ENCODE measurements around the gene CIROP.
A peak's percentile ranks its signal among the peaks of the same experiment; 100 is the strongest.

Gene CIROP

DNA sequence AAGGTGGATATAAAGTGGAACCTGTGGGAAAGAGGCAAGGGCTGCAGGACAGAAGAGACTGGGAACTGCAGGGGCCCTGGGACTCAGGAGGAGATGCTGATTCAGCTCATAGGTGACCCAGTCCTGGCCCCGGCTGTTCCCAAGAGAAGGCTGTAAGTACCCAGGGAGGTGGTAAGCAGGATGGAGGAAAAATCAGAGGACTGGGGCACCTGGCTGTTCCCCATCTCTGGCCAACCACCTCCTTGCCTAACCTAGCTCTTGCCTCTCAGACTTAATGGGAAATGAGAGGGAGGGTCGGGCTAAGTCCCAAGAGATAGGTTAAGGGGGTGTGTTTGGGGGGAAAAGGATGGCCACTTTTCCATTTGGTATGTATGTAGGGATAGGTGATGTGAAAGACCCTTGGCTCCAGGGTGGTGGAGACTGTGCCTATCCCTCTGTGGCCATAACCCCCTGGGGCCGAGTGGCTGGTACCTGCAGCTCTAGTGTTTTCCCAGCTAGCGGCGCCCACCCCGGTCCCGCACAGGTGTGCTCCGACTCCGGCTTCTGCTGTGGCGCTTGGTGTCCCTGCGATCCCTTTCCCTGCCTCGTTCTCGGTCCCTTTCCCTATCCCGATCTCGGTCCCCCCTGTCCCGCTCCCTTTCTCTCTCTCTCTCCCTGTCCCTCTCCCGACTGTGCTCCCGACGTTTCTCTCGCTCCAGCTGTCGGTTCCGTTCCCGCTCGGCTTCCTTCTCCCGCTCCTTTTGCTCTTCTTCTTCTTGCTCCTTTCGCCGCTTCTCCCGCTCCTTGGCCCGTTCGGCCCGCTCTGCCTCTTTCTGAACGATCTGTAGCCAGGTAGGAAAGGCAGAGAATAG lies 45.9 kb downstream of the CIROP start:
- DNase-seq (ENCODE audit: low read depth) = no peak
- TF ChIP-seq, protein P1, sequence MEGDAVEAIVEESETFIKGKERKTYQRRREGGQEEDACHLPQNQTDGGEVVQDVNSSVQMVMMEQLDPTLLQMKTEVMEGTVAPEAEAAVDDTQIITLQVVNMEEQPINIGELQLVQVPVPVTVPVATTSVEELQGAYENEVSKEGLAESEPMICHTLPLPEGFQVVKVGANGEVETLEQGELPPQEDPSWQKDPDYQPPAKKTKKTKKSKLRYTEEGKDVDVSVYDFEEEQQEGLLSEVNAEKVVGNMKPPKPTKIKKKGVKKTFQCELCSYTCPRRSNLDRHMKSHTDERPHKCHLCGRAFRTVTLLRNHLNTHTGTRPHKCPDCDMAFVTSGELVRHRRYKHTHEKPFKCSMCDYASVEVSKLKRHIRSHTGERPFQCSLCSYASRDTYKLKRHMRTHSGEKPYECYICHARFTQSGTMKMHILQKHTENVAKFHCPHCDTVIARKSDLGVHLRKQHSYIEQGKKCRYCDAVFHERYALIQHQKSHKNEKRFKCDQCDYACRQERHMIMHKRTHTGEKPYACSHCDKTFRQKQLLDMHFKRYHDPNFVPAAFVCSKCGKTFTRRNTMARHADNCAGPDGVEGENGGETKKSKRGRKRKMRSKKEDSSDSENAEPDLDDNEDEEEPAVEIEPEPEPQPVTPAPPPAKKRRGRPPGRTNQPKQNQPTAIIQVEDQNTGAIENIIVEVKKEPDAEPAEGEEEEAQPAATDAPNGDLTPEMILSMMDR (conservative IDR thresholded peaks at IDR 0.05; ENCODE audit: low read depth, low read length) = no peak
- H3K4me3 ChIP-seq (ENCODE audit: low read depth, low read length) = no peak overlapping the region

DNA sequence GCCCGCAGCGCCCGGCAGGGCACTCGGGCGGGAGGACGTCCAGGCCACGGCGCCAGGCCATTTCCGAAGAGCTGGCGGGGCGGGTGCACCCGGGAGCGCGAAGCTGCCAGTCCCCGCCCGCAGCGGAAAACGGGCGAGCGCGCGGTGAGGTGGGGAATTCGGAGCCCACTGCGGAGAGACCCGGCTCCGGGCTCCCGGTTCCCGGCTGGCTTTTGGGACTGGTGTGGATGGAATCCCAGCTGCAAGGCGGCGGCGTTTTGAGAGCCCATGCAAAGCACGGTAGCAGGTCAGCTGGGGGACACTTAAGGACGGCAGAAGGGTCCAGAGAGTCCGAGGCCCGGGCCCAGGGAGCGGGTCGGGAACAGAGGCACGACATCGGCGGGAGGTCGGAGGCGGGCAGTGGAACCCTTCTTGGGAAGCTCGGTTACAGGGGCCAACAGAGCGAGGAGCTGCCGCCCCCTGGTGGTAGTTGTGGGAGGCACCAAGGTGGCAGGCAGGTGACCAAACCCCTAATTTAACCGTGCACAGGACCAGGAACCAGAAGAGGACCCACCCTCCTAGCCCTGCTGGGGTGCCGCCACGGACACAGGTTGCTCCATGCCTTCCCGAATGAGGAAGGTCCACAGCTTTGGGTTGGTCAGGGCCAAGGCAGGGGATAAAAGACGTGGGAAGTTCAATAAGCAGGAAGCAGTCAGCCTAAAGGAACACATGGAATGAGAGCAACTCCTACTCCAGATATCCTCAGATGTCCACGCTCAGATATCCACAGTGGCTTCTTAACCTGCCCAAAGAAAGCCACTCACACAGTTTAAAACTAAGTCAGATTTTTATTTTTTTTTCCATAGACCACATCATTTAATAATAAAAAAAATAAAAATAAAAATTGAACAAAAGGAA lies 46.8 kb downstream of the CIROP start:
- peak; percentile 85 for DNase-seq (ENCODE audit: low read depth)
- TF ChIP-seq, protein P1 (conservative IDR thresholded peaks at IDR 0.05; ENCODE audit: low read depth, low read length) = peak; percentile 94
- H3K4me3 ChIP-seq (ENCODE audit: low read depth, low read length) = peak overlapping the region; percentile 60

DNA sequence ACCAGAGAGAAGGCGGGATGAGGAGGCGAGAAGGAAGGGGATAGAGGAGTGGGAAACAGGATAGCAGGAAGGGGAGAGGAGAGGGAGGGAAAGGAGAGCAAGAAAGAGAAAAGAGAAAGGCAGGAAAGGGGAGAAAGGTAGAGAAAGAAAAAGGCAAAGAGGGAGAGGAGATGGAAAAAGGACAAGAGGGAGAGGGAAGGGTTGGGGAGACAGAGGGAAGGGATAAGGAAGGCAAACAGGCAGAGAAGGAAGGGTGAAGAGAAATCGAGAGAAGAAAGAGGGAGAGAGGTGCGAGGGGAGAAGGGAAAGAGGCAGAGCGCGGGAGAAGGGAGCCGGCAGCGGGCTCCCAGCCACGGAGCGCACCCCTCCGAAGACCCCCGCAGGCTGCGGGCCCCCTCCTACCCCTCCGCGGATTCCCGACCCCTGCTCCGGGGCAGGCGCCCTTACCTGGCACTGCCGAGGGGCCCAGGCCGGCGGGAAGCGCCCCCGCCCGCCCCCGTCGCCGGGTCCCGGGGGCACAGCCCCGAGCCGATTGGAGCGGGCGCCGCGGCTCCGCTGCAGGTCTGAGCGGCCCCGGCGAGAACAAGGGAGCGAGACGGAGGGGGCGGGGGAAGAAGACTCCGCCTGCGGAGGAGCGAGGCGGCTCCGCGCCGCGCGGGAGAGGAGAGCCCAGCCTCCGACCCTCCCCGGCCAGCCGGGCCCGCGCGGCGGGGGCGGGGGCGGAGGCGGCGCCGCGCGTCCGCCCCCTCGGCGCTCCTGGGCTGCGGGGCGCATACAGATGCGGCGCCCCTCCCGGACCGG lies 47.6 kb downstream of the CIROP start, which contains the start of gene CDH24:
Gene CDH24, minus strand, starts transcription at position 565 of the 801 bp plus-strand sequence. CDS start 1,787 bp downstream, outside the sequence.
- TF ChIP-seq, protein P1 (conservative IDR thresholded peaks at IDR 0.05; ENCODE audit: low read depth, low read length) = no peak
- peak; percentile 72 for DNase-seq (ENCODE audit: low read depth)

DNA sequence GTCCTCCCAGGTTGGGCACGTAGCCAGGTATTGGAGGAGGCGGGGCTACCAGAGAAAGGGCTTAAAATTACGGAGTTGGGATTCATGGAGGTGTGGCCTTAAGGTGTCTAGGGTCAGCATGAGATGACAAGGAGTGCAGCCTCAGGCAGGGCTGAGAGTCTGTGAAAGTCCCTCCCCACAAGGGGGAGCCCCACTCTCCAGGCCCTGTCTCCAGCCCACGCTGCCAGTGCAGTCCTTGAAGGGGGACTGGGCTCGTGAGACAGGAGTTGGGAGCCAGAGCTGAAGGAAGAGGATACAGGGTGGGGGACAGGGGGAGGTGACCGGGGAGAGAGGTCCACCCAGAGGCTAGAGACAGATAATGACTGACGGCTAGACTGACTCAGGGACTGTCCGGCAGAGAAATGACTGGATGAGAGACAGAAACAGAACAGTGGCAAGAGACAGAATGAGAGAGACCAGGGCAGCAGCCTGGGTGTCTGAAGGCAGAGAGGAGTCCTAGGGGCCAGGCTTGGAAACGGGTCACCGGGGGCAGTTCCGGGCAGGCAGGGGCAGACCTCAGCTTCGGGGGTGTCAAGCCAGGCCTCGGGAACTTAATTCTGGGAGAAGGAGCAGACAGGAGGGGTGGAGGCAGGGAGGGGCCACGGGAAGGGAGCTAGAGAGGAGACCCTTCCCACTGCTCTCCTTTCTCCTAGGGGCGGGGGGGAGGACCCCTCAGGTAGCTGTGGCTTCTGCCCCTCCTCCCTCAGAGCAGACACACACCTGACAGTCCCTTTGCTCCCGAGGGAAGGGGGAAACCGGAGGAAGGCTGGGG lies 48.4 kb downstream of the CIROP start:
- peak; percentile 73 for DNase-seq (ENCODE audit: low read depth)
- TF ChIP-seq, protein P1 (conservative IDR thresholded peaks at IDR 0.05; ENCODE audit: low read depth, low read length) = peak; percentile 84
- peak overlapping the region; percentile 60 for H3K4me3 ChIP-seq (ENCODE audit: low read depth, low read length)

More for the DNA sequence above, 47.6 kb downstream of the CIROP start, which contains the start of gene CDH24:
- peak within 1 kb of the TSS; percentile 60 for H3K4me3 ChIP-seq (ENCODE audit: low read depth, low read length)

DNA sequence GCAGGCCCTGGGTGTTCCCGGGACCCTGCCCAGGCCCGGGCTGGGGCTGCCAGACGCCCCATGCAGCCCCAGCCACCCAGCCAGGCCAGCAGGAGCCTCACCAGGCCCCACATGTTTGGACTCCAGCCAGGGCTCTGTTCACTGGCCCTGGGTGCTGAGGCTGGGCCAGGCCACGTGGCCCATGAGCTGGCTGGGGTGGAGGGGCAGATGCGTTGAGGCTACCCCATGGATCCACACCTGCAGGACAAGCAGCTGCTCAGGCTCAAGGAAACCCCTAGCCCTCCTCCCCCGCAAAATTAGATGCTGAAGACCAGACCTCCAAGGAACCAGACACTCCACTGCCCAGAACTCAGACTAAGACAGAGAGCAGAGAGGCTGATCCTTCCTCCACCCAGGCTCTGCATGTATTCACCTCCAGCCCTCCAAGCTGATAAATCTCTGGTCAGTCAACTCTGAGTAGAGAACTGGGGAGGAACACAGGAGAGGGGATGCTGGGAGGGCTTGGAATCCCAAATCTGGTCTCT lies 49.1 kb downstream of the CIROP start:
- TF ChIP-seq, protein P1 (conservative IDR thresholded peaks at IDR 0.05; ENCODE audit: low read depth, low read length) = no peak
- no peak for DNase-seq (ENCODE audit: low read depth)
- no peak overlapping the region for H3K4me3 ChIP-seq (ENCODE audit: low read depth, low read length)

All from choroid plexus epithelial cell (primary cell).